C4-2B (cell line): ENCODE results near the gene MAP1LC3B2.

Experiments
- CTCF ChIP-seq: fragments of 450-650 bp; conservative IDR thresholded peaks from 2 replicates; pipeline ENCODE4 v1.5.1; 2017; ENCODE audit warnings: mild to moderate bottlenecking
- ZFX ChIP-seq: fragments of 450-650 bp; IDR thresholded peaks from 2 replicates; pipeline ENCODE4 v1.6.1; 2017

- TF ChIP-seq CTCF (no peak), ZFX (no peak)
Measured at GRCh38 chr12:116583129-116583694, 24.0 kb downstream of the MAP1LC3B2 start.
